ENCODE measurements around the gene NPC1L1.

Gene NPC1L1

GRCh38 chr7:44469461-44470134 lies 71.5 kb downstream of the NPC1L1 start:
- no peak for FAIRE-seq

- FAIRE-seq = no peak
These were observed 73.9 kb downstream of the NPC1L1 start for GRCh38 chr7:44467217-44467548.

- no peak for FAIRE-seq
These were observed 74.6 kb downstream of the NPC1L1 start for GRCh38 chr7:44466300-44467216.

- FAIRE-seq = no peak
These were observed 75.6 kb downstream of the NPC1L1 start for GRCh38 chr7:44465490-44465889.

GRCh38 chr7:44463169-44463808 lies 77.8 kb downstream of the NPC1L1 start:
- FAIRE-seq = peak; percentile 46

Data from A204.1 (cell line).